K562 treated with DMSO at 1 percent for 12 hours (cell line): ENCODE results near the gene CHD1L. TPM values are rescaled to one million over a fixed set of nuclear protein-coding genes. Genes with fewer than 3 reads are reported as not detected.

Source experiments
- total RNA-seq: library from RNA; unstranded; fragments of 300-600 nt; gene quantifications from 2 replicates; pipeline ENCODE4 v1.2.3, GENCODE V29; 2022; ENCODE audit not compliant: insufficient read depth

CHD1L gene
- 25.9 and 37.7 TPM in 2 replicates for total RNA-seq

DNA sequence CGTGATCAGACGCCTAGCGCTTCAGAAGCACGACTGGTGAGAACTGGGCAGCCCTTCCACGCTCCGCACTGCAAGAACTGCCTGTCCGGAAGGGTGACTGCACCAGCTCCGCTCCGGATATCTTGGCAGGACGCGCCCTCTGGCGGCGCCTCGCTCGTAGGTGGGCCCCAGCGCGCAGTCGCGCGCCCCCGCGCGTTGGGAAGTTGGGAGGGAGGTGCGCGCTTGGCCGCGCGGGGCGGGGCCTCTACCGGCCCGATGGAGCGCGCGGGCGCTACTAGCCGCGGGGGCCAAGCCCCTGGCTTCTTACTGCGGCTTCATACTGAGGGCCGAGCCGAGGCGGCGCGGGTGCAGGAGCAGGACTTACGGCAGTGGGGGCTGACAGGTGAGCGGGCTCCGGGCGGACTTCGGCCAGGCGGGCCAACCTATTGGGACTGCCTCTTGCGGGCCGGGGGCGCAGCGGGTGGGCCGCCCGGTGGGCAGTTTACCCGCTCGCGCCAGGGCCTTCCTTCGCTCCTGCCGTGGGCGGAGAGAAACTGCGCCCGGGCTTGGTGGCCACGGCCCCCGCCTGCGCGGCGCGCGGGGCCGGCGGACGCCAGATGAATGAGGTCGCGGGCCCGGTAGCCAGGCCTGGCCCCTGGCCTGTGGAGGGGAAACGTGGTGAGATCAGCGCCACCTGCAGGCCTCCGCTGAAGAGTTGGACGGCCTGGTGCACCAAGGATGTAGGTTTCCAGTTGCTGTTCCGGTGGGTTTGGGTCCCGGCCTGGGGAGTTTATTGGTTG lies at the start of gene CHD1L:
Gene CHD1L (plus strand): TSS at position 236 of the 779 bp plus-strand sequence. CDS start 20 bp downstream, at position 256.

DNA sequence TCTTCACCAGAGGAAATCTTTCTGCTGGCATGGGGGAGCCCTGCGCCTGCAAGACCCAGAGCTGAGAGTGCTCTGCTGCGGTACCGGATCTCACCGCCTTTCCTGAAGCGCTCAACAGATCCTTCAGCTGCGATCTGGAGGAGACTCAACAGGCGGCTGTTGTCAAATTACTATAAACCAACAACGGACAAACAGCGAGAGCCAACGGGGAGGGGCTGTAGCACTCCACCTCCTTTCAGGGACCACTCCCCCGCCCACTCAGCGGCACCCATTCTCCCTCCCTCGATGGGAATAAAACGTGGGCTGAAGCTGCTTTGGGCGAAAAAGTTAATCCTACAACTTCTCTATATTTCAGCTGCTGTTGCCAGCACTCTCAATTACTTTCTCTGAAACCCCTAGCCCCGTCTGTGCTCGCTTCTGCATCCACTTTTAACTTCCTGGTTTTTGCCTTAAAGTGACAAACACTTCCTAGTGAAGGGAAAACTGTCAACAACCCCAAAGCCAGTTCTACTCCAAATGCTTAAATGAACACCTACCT lies 17.2 kb upstream of the CHD1L start, which contains the start of gene FMO5:
Gene FMO5 (minus strand): TSS at position 147 of the 538 bp plus-strand sequence. CDS start 310 bp downstream, outside the sequence.

Other genes starting within 250 kb of the CHD1L start
- gene PRKAB2, start 70.2 kb upstream of the CHD1L start, total RNA-seq: 2.2 and 9.7 TPM in 2 replicates
- 0.63 TPM in 1 of 2 replicates, not detected in the other for gene FMO5, start 17.3 kb upstream of the CHD1L start, total RNA-seq